Measurements from ENCODE around the gene SPPL3.

Gene SPPL3

GRCh38 chr12:120941846-120942405 is 37.8 kb upstream of the SPPL3 start:
- Histone ChIP-seq H3K27me3 (ENCODE audit: insufficient read depth, low read depth, severe bottlenecking) (no peaks in the 10 kb centered on the region), H3K36me3 (no peaks in the 10 kb centered on the region), H3K4me3 (ENCODE audit: low read depth, low read length) (no peak overlapping the region), H3K27ac (no peak overlapping the region), H3K9me3 (ENCODE audit: severe bottlenecking) (no peaks in the 10 kb centered on the region)
- DNase-seq: no peak
- TF ChIP-seq CTCF (IDR thresholded peaks at IDR 0.05; ENCODE audit: low read depth, low read length): no peak

GRCh38 chr12:120941412-120941811 is 37.3 kb upstream of the SPPL3 start:
- no peak overlapping the region for H3K27ac ChIP-seq
- H3K4me3 ChIP-seq (ENCODE audit: low read depth, low read length): no peak overlapping the region
- no peak for TF ChIP-seq CTCF (IDR thresholded peaks at IDR 0.05; ENCODE audit: low read depth, low read length)
- DNase-seq: no peak
- H3K27me3 ChIP-seq (ENCODE audit: insufficient read depth, low read depth, severe bottlenecking): no peaks in the 10 kb centered on the region
- H3K9me3 ChIP-seq (ENCODE audit: severe bottlenecking): no peaks in the 10 kb centered on the region
- no peaks in the 10 kb centered on the region for H3K36me3 ChIP-seq

- no peak overlapping the region for H3K27ac ChIP-seq
- no peaks in the 10 kb centered on the region for H3K27me3 ChIP-seq (ENCODE audit: insufficient read depth, low read depth, severe bottlenecking)
- no peaks in the 10 kb centered on the region for H3K9me3 ChIP-seq (ENCODE audit: severe bottlenecking)
- H3K36me3 ChIP-seq: no peaks in the 10 kb centered on the region
- no peak for TF ChIP-seq CTCF (IDR thresholded peaks at IDR 0.05; ENCODE audit: low read depth, low read length)
- H3K4me3 ChIP-seq (ENCODE audit: low read depth, low read length): no peak overlapping the region
- DNase-seq: no peak
These were observed 36.6 kb upstream of the SPPL3 start for GRCh38 chr12:120940799-120941198.

GRCh38 chr12:120940006-120940405 is 35.8 kb upstream of the SPPL3 start:
- Histone ChIP-seq H3K9me3 (ENCODE audit: severe bottlenecking) (no peaks in the 10 kb centered on the region), H3K4me3 (ENCODE audit: low read depth, low read length) (no peak overlapping the region), H3K27ac (no peak overlapping the region), H3K36me3 (no peaks in the 10 kb centered on the region), H3K27me3 (ENCODE audit: insufficient read depth, low read depth, severe bottlenecking) (no peaks in the 10 kb centered on the region)
- TF ChIP-seq CTCF (IDR thresholded peaks at IDR 0.05; ENCODE audit: low read depth, low read length): no peak
- DNase-seq: no peak

GRCh38 chr12:120939523-120939922 is 35.4 kb upstream of the SPPL3 start:
- Histone ChIP-seq H3K36me3 (no peaks in the 10 kb centered on the region), H3K9me3 (ENCODE audit: severe bottlenecking) (no peaks in the 10 kb centered on the region), H3K4me3 (ENCODE audit: low read depth, low read length) (no peak overlapping the region), H3K27ac (no peak overlapping the region), H3K27me3 (ENCODE audit: insufficient read depth, low read depth, severe bottlenecking) (no peaks in the 10 kb centered on the region)
- DNase-seq: no peak
- TF ChIP-seq CTCF (IDR thresholded peaks at IDR 0.05; ENCODE audit: low read depth, low read length): no peak

GRCh38 chr12:120938496-120938895 is 34.3 kb upstream of the SPPL3 start:
- Histone ChIP-seq H3K27ac (no peak overlapping the region), H3K36me3 (no peaks in the 10 kb centered on the region), H3K27me3 (ENCODE audit: insufficient read depth, low read depth, severe bottlenecking) (no peaks in the 10 kb centered on the region), H3K4me3 (ENCODE audit: low read depth, low read length) (no peak overlapping the region), H3K9me3 (ENCODE audit: severe bottlenecking) (no peaks in the 10 kb centered on the region)
- TF ChIP-seq CTCF (IDR thresholded peaks at IDR 0.05; ENCODE audit: low read depth, low read length): no peak
- no peak for DNase-seq

Data from WERI-Rb-1 (cell line).